Body of pancreas (tissue), 4 donors: ENCODE measurements around the gene CACNA1E.

Source experiments
- POLR2A ChIP-seq, 3 donors: fragments of 450-650 bp; IDR thresholded peaks; one replicate each; pipeline ENCODE4 v1.6.1; 2016; ENCODE audit warnings: antibody characterized with exemption in 3 of 3, mild to moderate bottlenecking in 2 of 3
- TF ChIP-seq, protein P1 (sequence below), 7 experiments: fragments of 450-650 bp in 4 of 7; fragments of 200-600 bp in 3 of 7; sonication (generic) in 3 of 7; IDR thresholded peaks; one replicate each; pipeline ENCODE4 v1.5.1; 2016 to 2019; ENCODE audit warnings: antibody characterized with exemption in 7 of 7

GRCh38 chr1:181476581-181476980, 6.7 kb upstream of the CACNA1E start:
- TF ChIP-seq, protein P1, sequence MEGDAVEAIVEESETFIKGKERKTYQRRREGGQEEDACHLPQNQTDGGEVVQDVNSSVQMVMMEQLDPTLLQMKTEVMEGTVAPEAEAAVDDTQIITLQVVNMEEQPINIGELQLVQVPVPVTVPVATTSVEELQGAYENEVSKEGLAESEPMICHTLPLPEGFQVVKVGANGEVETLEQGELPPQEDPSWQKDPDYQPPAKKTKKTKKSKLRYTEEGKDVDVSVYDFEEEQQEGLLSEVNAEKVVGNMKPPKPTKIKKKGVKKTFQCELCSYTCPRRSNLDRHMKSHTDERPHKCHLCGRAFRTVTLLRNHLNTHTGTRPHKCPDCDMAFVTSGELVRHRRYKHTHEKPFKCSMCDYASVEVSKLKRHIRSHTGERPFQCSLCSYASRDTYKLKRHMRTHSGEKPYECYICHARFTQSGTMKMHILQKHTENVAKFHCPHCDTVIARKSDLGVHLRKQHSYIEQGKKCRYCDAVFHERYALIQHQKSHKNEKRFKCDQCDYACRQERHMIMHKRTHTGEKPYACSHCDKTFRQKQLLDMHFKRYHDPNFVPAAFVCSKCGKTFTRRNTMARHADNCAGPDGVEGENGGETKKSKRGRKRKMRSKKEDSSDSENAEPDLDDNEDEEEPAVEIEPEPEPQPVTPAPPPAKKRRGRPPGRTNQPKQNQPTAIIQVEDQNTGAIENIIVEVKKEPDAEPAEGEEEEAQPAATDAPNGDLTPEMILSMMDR (IDR thresholded peaks at IDR 0.05): no peak
- no peak for TF ChIP-seq POLR2A (IDR thresholded peaks at IDR 0.05)
